ENCODE data around the gene TRIAP1. TPM values are rescaled to one million over a fixed set of nuclear protein-coding genes. Genes with fewer than 3 reads are reported as not detected.
A peak's percentile ranks its signal among the peaks of the same experiment; 100 is the strongest.

The TRIAP1 gene
- total and polyA plus RNA-seq, 4 experiments from 2014 or later = 17.3 to 65.0 (median 34.5) TPM

DNA sequence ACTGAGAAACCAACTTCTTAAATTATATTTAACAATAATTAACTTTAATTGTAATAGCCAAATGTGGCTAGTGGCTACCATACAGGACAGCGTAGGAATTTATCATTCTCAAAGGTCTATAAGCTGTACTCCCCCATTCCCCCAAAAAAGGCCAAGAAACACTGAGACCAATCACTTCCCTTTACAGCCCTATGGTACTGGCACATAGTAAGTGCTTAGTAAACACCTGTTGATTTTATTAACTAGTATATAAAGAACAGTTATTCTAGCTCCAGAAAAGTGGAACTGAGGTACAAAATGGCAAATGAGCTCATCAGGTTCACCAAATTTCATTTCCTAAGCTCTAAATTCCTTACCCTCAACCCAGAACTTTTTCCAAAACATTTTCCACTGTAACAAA lies 29.5 kb upstream of the TRIAP1 start:
- Histone ChIP-seq H3K4me3 (ENCODE audit: low read length in 2 of 2) (no peak overlapping the region), H3K27me3 (ENCODE audit: insufficient read depth, low read length) (no peaks in the 10 kb centered on the region), H3K36me3 (ENCODE audit: insufficient read depth, low read length) (no peaks in the 10 kb centered on the region), H3K9me3 (ENCODE audit: control insufficient read depth in 1 of 2, low read length in 2 of 2) (no peaks in the 10 kb centered on the region), H3K27ac (ENCODE audit: low read depth, low read length) (no peak overlapping the region), H3K4me1 (ENCODE audit: insufficient read depth, low read length) (peaks cover 14% of the 10 kb centered on the region)
- DNase-seq = no peak
- ChIA-PET POLR2A (ENCODE audit: partially characterized antibody) (interaction anchor here (0.8 kb wide), 1 partner anchor 20 kb away, joined by 3 read pairs; the partner anchor contains the start of gene DYNLL1), CTCF (ENCODE audit: partially characterized antibody) (interaction anchor here (0.9 to 15.8 kb wide), 2 partner anchors 19 to 24 kb away, joined by 4 to 187 read pairs; partner anchors contain the start of genes GATC and TRIAP1)
- no peaks in the 10 kb centered on the region for H3K36me3 Mint-ChIP-seq
- peaks cover 4 to 30% (median 10%) of the 10 kb centered on the region in 4 donors for H3K4me1 Mint-ChIP-seq
- H3K4me3 Mint-ChIP-seq = no peak overlapping the region
- peak overlapping the region in 2 of 7 donors; percentile 29 to 30 for H3K27ac Mint-ChIP-seq
- intact Hi-C loops (cut with micrococcal nuclease) = no loop called here
- no peaks in the 10 kb centered on the region for H3K9me3 Mint-ChIP-seq
- no peaks in the 10 kb centered on the region for H3K27me3 Mint-ChIP-seq

GRCh38 chr12:120474616-120474960 lies 28.4 kb upstream of the TRIAP1 start:
- Histone ChIP-seq H3K27ac (ENCODE audit: low read depth, low read length) (no peak overlapping the region), H3K4me3 (ENCODE audit: low read length in 2 of 2) (no peak overlapping the region), H3K4me1 (ENCODE audit: insufficient read depth, low read length) (peaks cover 12% of the 10 kb centered on the region), H3K9me3 (ENCODE audit: control insufficient read depth in 1 of 2, low read length in 2 of 2) (no peaks in the 10 kb centered on the region), H3K36me3 (ENCODE audit: insufficient read depth, low read length) (no peaks in the 10 kb centered on the region), H3K27me3 (ENCODE audit: insufficient read depth, low read length) (no peaks in the 10 kb centered on the region)
- Mint-ChIP-seq H3K27me3 (no peaks in the 10 kb centered on the region), H3K9me3 (no peaks in the 10 kb centered on the region), H3K36me3 (peaks cover 0 to 3% of the 10 kb centered on the region in 2 donors), H3K4me1 (peaks cover 5 to 28% (median 11%) of the 10 kb centered on the region in 4 donors), H3K4me3 (no peak overlapping the region), H3K27ac (peak overlapping the region in 2 of 7 donors; percentile 23 to 42)
- ChIA-PET CTCF (ENCODE audit: partially characterized antibody) (interaction anchor here (0.6 to 15.8 kb wide), 3 partner anchors 20 to 1891 kb away, joined by 3 to 187 read pairs (median 3); partner anchors contain the start of genes GATC and TRIAP1), POLR2A (ENCODE audit: partially characterized antibody) (interaction anchor here (2.8 kb wide), 1 partner anchor 21 kb away, joined by 19 read pairs; the partner anchor contains the start of gene DYNLL1)
- DNase-seq = no peak
- intact Hi-C loops (cut with micrococcal nuclease) = no loop called here

GRCh38 chr12:120473807-120474615 lies 27.8 kb upstream of the TRIAP1 start:
- Mint-ChIP-seq H3K27ac (peak overlapping the region in 1 of 7 donors; percentile 42), H3K4me3 (no peak overlapping the region), H3K4me1 (peaks cover 3 to 26% (median 9%) of the 10 kb centered on the region in 4 donors), H3K36me3 (peaks cover 0 to 3% of the 10 kb centered on the region in 2 donors), H3K9me3 (no peaks in the 10 kb centered on the region), H3K27me3 (no peaks in the 10 kb centered on the region)
- no peak overlapping the region for H3K27ac ChIP-seq (ENCODE audit: low read depth, low read length)
- CTCF ChIA-PET (ENCODE audit: partially characterized antibody) = interaction anchor here (15.8 kb wide), 1 partner anchor 23 kb away, joined by 187 read pairs; the partner anchor contains the start of genes GATC and TRIAP1
- H3K4me3 ChIP-seq (ENCODE audit: low read length in 2 of 2) = no peak overlapping the region
- no peak for DNase-seq
- intact Hi-C loops (cut with micrococcal nuclease) = no loop called here
- POLR2A ChIA-PET (ENCODE audit: partially characterized antibody) = interaction anchor here (2.8 kb wide), 1 partner anchor 21 kb away, joined by 19 read pairs; the partner anchor contains the start of gene DYNLL1
- H3K9me3 ChIP-seq (ENCODE audit: control insufficient read depth in 1 of 2, low read length in 2 of 2) = no peaks in the 10 kb centered on the region
- peaks cover 11% of the 10 kb centered on the region for H3K4me1 ChIP-seq (ENCODE audit: insufficient read depth, low read length)
- no peaks in the 10 kb centered on the region for H3K27me3 ChIP-seq (ENCODE audit: insufficient read depth, low read length)
- no peaks in the 10 kb centered on the region for H3K36me3 ChIP-seq (ENCODE audit: insufficient read depth, low read length)

GRCh38 chr12:120472521-120472920 lies 26.3 kb upstream of the TRIAP1 start:
- peaks cover 22% of the 10 kb centered on the region for H3K4me1 ChIP-seq (ENCODE audit: insufficient read depth, low read length)
- POLR2A ChIA-PET (ENCODE audit: partially characterized antibody) = interaction anchor here (2.8 kb wide), 1 partner anchor 23 kb away, joined by 19 read pairs; the partner anchor contains the start of gene DYNLL1

DNA sequence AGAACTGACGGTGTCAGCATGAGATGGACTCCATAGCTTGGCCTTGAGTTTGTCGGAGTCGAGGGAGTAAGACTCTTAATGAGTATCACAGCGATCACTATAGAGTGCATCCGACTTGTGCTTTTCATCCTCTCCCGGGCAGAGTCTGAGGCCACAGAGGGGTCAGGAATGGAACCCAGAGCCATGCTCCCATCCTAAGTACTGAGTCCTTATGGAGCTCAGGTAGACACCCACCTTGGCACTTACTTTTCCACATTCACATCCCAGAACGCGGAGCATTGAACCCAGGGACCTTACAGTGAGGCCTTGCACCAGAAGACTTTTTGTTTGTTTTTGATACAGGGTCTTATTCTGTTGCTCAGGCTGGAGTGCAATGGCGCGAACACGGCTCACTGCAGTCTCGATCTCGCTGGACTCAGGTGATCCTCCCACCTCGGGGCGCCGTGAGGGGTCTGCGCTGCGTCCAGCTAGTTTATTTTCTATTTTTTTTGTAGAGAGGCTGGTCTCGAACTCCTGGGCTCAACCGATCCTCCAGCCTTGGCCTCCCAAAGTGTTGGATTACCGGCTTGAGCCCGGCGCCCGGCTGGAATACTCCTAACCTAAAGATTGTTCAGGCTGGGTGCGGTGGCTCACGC lies 24.1 kb upstream of the TRIAP1 start:
- peaks cover 5% of the 10 kb centered on the region for H3K36me3 ChIP-seq (ENCODE audit: insufficient read depth, low read length)
- ChIA-PET POLR2A (ENCODE audit: partially characterized antibody) (interaction anchor here (0.8 to 4.1 kb wide), 12 partner anchors 10 to 270 kb away, joined by 3 to 42 read pairs (median 13); partner anchors contain the start of genes COQ5, COX6A1, DYNLL1 and GATC), CTCF (ENCODE audit: partially characterized antibody) (interaction anchor here (0.8 to 15.8 kb wide), 14 partner anchors 10 to 269 kb away, joined by 3 to 187 read pairs (median 4); partner anchors contain the start of genes COX6A1, DYNLL1, GATC and POP5)
- Mint-ChIP-seq H3K27me3 (no peaks in the 10 kb centered on the region), H3K4me3 (peak overlapping the region; percentile 87 to 94 (median 91)), H3K27ac (peak overlapping the region in 6 of 7 donors; percentile 61 to 97 (median 91)), H3K4me1 (peaks cover 10 to 60% (median 31%) of the 10 kb centered on the region in 4 donors), H3K36me3 (peaks cover 8 to 26% of the 10 kb centered on the region in 2 donors), H3K9me3 (no peaks in the 10 kb centered on the region)
- intact Hi-C loops (cut with micrococcal nuclease) = no loop called here
- no peaks in the 10 kb centered on the region for H3K27me3 ChIP-seq (ENCODE audit: insufficient read depth, low read length)
- no peaks in the 10 kb centered on the region for H3K9me3 ChIP-seq (ENCODE audit: control insufficient read depth in 1 of 2, low read length in 2 of 2)
- DNase-seq = no peak
- peak overlapping the region; percentile 73 to 75 for H3K4me3 ChIP-seq (ENCODE audit: low read length in 2 of 2)
- H3K4me1 ChIP-seq (ENCODE audit: insufficient read depth, low read length) = peaks cover 40% of the 10 kb centered on the region
- H3K27ac ChIP-seq (ENCODE audit: low read depth, low read length) = peak overlapping the region; percentile 79

More at GRCh38 chr12:120472521-120472920, 26.3 kb upstream of the TRIAP1 start:
- Histone ChIP-seq H3K36me3 (ENCODE audit: insufficient read depth, low read length) (no peaks in the 10 kb centered on the region), H3K4me3 (ENCODE audit: low read length in 2 of 2) (no peak overlapping the region), H3K9me3 (ENCODE audit: control insufficient read depth in 1 of 2, low read length in 2 of 2) (no peaks in the 10 kb centered on the region), H3K27me3 (ENCODE audit: insufficient read depth, low read length) (no peaks in the 10 kb centered on the region), H3K27ac (ENCODE audit: low read depth, low read length) (no peak overlapping the region)
- intact Hi-C loops (cut with micrococcal nuclease) = no loop called here
- Mint-ChIP-seq H3K4me1 (peaks cover 4 to 38% (median 17%) of the 10 kb centered on the region in 4 donors), H3K27me3 (no peaks in the 10 kb centered on the region), H3K27ac (no peak overlapping the region), H3K36me3 (peaks cover 3 to 7% of the 10 kb centered on the region in 2 donors), H3K4me3 (no peak overlapping the region), H3K9me3 (no peaks in the 10 kb centered on the region)
- CTCF ChIA-PET (ENCODE audit: partially characterized antibody) = interaction anchor here (1.2 to 15.8 kb wide), 2 partner anchors 20 to 21 kb away, joined by 4 to 187 read pairs; partner anchors contain the start of genes GATC and TRIAP1
- DNase-seq = no peak

- H3K4me3 ChIP-seq (ENCODE audit: low read length in 2 of 2) = peak within 1 kb of the TSS; percentile 75 to 84
- H3K36me3 ChIP-seq (ENCODE audit: insufficient read depth, low read length) = peaks cover 12% of the 10 kb centered on the region
- no peaks in the 10 kb centered on the region for H3K9me3 ChIP-seq (ENCODE audit: control insufficient read depth in 1 of 2, low read length in 2 of 2)
- Mint-ChIP-seq H3K9me3 (no peaks in the 10 kb centered on the region), H3K4me3 (peak within 1 kb of the TSS; percentile 87 to 94 (median 91)), H3K27me3 (no peaks in the 10 kb centered on the region), H3K36me3 (peaks cover 13 to 33% of the 10 kb centered on the region in 2 donors), H3K27ac (peak within 1 kb of the TSS; percentile 89 to 97 (median 92)), H3K4me1 (peaks cover 10 to 62% (median 35%) of the 10 kb centered on the region in 4 donors)
- intact Hi-C loops (cut with micrococcal nuclease) = loop anchor here (1.0 to 2.0 kb wide), 6 partner anchors 23 to 217 kb away; partner anchors contain the start of genes COX6A1, DYNLL1, GATC and MLEC
- peak; percentile 97 to 98 (median 97) for DNase-seq
- no peaks in the 10 kb centered on the region for H3K27me3 ChIP-seq (ENCODE audit: insufficient read depth, low read length)
- POLR2A ChIA-PET (ENCODE audit: partially characterized antibody) = interaction anchor here (0.8 to 4.1 kb wide), 21 partner anchors 10 to 269 kb away, joined by 3 to 42 read pairs (median 5); partner anchors contain the start of genes COQ5, COX6A1, DYNLL1 and GATC
- CTCF ChIA-PET (ENCODE audit: partially characterized antibody) = interaction anchor here (0.5 to 15.8 kb wide), 20 partner anchors 10 to 274 kb away, joined by 3 to 187 read pairs (median 4); partner anchors contain the start of genes COX6A1, DYNLL1, GATC and POP5
- peak within 1 kb of the TSS; percentile 79 for H3K27ac ChIP-seq (ENCODE audit: low read depth, low read length)
- H3K4me1 ChIP-seq (ENCODE audit: insufficient read depth, low read length) = peaks cover 40% of the 10 kb centered on the region
Measured at GRCh38 chr12:120469450-120470149, 23.4 kb upstream of the TRIAP1 start, which contains the start of gene SRSF9. Gene SRSF9 (minus strand): TSS chr12:120469748. CDS start chr12:120469609, 139 bp downstream.
